Skeletal muscle satellite cell (primary cell): ENCODE results near the gene CCDC93. TPM values are rescaled to one million over a fixed set of nuclear protein-coding genes. Genes with fewer than 3 reads are reported as not detected.

Experiments used
- small RNA-seq: library from RNA; depleted of rRNA; stranded (forward); fragments of <200 nt; gene quantifications from one replicate; pipeline ENCODE3, GENCODE V24; 2012

The CCDC93 gene

Small RNA genes lying within 50 kb of the gene (small RNA-seq; reads per million reads assigned to genes)
- not detected for gene RN7SL111P
